Caki2 (cell line): ENCODE results near the gene KLHL29. TPM values are rescaled to one million over a fixed set of nuclear protein-coding genes. Genes with fewer than 3 reads are reported as not detected.

Source experiments
- DNase-seq: peaks from one replicate; pipeline ENCODE4 v3.0.0-alpha.2; 2015; ENCODE audit warnings: low read depth
- in situ Hi-C: cut with HindIII; loops from 2 replicates; pipeline ENCODE4 v1.10.0; 2016; ENCODE audit warnings: low sequenced_read_pairs, low pct_unique_long_range_greater_than_20kb, mixed read lengths
- total RNA-seq: library from RNA; depleted of rRNA; stranded (reverse); fragments of >200 nt; shearing (Covaris generic); gene quantifications from 2 replicates; pipeline ENCODE4 v1.2.3, GENCODE V29; 2014; ENCODE audit warnings: low replicate concordance

Gene KLHL29
- total RNA-seq, 1 experiment from 2014 or later: 1.4 TPM

- DNase-seq: no peak
- in situ Hi-C loops: no loop called here
Observed at GRCh38 chr2:23630961-23631360, 246.0 kb downstream of the KLHL29 start.

- DNase-seq: no peak
- in situ Hi-C loops: no loop called here
Observed at GRCh38 chr2:23631389-23631788, 246.4 kb downstream of the KLHL29 start.

- DNase-seq: no peak
- in situ Hi-C loops: no loop called here
Observed at GRCh38 chr2:23632386-23632785, 247.4 kb downstream of the KLHL29 start.

GRCh38 chr2:23632831-23633395 is 247.9 kb downstream of the KLHL29 start:
- in situ Hi-C loops: no loop called here
- DNase-seq: no peak

- in situ Hi-C loops: no loop called here
- DNase-seq: no peak
Observed at GRCh38 chr2:23633966-23634365, 249.0 kb downstream of the KLHL29 start.

GRCh38 chr2:23635442-23636340 is 250.7 kb downstream of the KLHL29 start:
- in situ Hi-C loops: no loop called here
- DNase-seq: no peak

GRCh38 chr2:23636426-23636825 is 251.4 kb downstream of the KLHL29 start:
- in situ Hi-C loops: no loop called here
- no peak for DNase-seq

GRCh38 chr2:23637011-23637778 is 252.2 kb downstream of the KLHL29 start:
- no peak for DNase-seq
- in situ Hi-C loops: no loop called here

GRCh38 chr2:23639406-23639982 is 254.5 kb downstream of the KLHL29 start:
- in situ Hi-C loops: no loop called here
- no peak for DNase-seq

- DNase-seq: no peak
Observed at GRCh38 chr2:23640711-23641110, 255.7 kb downstream of the KLHL29 start.

GRCh38 chr2:23642516-23642915 is 257.5 kb downstream of the KLHL29 start:
- in situ Hi-C loops: no loop called here
- DNase-seq: no peak

More at GRCh38 chr2:23640711-23641110, 255.7 kb downstream of the KLHL29 start:
- in situ Hi-C loops: no loop called here

- no peak for DNase-seq
- in situ Hi-C loops: no loop called here
Observed at GRCh38 chr2:23645230-23645808, 260.3 kb downstream of the KLHL29 start.

GRCh38 chr2:23647563-23647962 is 262.6 kb downstream of the KLHL29 start:
- DNase-seq: no peak
- in situ Hi-C loops: no loop called here

GRCh38 chr2:23649303-23649702 is 264.3 kb downstream of the KLHL29 start:
- DNase-seq: no peak
- in situ Hi-C loops: no loop called here

- peak; percentile 40 for DNase-seq
- in situ Hi-C loops: no loop called here
Observed at GRCh38 chr2:23649819-23650218, 264.8 kb downstream of the KLHL29 start.

GRCh38 chr2:23651187-23652080 is 266.5 kb downstream of the KLHL29 start:
- in situ Hi-C loops: no loop called here
- DNase-seq: peak; percentile 19

- in situ Hi-C loops: no loop called here
- no peak for DNase-seq
Observed at GRCh38 chr2:23653326-23653725, 268.3 kb downstream of the KLHL29 start.
